IgD-negative memory B cell (primary cell): ENCODE data around the gene ARHGEF17. TPM values are rescaled to one million over a fixed set of nuclear protein-coding genes. Genes with fewer than 3 reads are reported as not detected.
"Not testable (repeated sequence)": the region's sequence is repeated elsewhere in the genome, so short reads cannot be mapped to it uniquely, and the experiment has no call there.

ENCODE experiments used
- H3K27ac Mint-ChIP-seq, 3 donors: one replicate each; pipeline ENCODE4 v1.8.0; 2020 to 2022; ENCODE audit warnings: mild to moderate bottlenecking in 3 of 3, mixed read lengths in 3 of 3, moderate library complexity in 1 of 3
- H3K27me3 Mint-ChIP-seq: one replicate; pipeline ENCODE4 v1.8.0; 2021; ENCODE audit warnings: mixed read lengths
- H3K36me3 Mint-ChIP-seq: one replicate; pipeline ENCODE4 v1.8.0; 2020; ENCODE audit warnings: mild to moderate bottlenecking, mixed read lengths
- H3K4me1 Mint-ChIP-seq, 3 donors: one replicate each; pipeline ENCODE4 v1.8.0; 2020 to 2022; ENCODE audit warnings: mixed read lengths in 3 of 3, mild to moderate bottlenecking in 1 of 3
- H3K4me3 Mint-ChIP-seq, 4 donors: one replicate each; pipeline ENCODE4 v1.8.0; 2020 to 2022; ENCODE audit warnings: mild to moderate bottlenecking in 4 of 4, mixed read lengths in 4 of 4, moderate library complexity in 3 of 4
- H3K9me3 Mint-ChIP-seq, 3 donors: one replicate each; pipeline ENCODE4 v1.8.0; 2020 to 2021; ENCODE audit warnings: mixed read lengths in 3 of 3, mild to moderate bottlenecking in 1 of 3
- polyA plus RNA-seq: library from polyadenylated mRNA; unstranded; fragments of 300-500 nt; fragmentation: Illumina TruSeq; gene quantifications from one replicate; pipeline ENCODE4 v1.2.3, GENCODE V29; 2021

Gene ARHGEF17
- polyA plus RNA-seq, 1 donor from 2014 or later: not detected

DNA sequence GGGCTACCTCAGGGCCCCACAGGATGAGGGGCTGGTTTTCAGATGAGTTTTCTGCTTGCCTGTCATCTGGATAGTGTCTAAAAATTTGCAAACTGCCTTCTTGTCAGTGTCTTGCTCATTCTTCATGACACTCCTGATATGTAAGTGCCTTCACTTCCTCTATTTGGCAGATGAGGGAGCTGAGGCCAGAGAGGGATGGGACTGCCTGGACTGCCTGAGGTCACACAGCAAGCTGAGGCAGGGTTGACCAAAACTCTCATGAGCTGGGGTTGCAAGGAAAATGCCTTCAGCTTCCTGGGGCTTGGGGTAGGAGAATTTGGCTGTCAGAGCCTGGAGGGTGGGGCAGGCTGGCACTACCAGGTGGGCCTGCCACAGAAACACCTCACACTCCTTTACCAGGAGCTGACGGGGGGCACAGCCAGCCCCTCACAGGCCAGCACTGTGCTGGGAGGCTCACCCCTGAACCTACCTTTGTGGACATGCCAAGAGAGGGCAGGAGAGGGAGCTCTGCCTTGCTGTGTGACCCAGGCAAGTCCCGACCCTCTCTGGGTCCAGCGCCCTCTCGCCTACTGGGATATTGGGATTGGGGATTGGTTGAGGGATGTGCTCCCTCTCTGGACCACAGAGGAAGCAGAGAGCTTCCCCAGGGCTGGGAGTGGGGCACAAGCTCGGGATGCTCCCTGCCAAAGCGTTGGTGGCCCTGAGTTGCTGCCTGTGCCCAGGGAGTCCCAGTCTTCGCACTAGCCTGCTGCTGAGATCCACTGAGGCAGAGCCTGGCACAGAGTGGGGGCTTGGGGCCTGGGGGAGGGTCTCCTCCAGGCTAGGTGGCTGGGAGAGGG is 37.8 kb upstream of the ARHGEF17 start:
- H3K27ac Mint-ChIP-seq: no peak overlapping the region
- H3K27me3 Mint-ChIP-seq: peaks cover 12% of the 10 kb centered on the region
- peaks cover 3% of the 10 kb centered on the region for H3K36me3 Mint-ChIP-seq
- peaks cover 5 to 10% (median 6%) of the 10 kb centered on the region in 3 donors for H3K4me1 Mint-ChIP-seq
- no peak overlapping the region for H3K4me3 Mint-ChIP-seq
- no peaks in the 10 kb centered on the region for H3K9me3 Mint-ChIP-seq

DNA sequence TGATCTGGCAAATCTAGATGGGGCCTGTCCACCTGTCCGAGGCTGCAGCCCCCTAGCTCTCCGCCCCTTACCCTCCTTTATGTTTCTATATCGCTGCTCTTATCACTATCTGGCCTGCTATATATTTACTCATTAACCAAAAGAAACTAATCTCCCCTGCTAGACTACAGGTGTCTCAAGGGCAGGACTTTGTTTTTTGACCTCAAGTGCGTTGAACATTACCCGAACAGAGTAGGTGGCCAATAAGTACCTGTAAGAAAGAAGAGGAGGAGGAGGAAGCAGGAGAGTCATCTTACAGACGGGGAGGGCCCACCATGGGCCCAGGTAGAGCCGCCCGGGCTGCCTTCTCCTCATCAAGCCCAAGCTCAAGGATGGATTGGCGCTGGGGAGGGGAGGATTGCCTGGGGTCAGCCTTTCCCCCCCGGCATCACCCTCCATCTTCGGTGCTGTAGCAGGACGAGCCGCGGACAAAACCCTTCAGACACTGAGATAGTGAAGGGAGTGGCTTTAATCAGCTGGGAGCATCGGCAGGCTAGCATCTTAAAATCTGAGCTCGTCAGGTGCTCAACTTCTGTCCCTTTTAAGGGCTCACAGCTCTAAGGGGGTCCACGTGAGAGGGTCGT is 37.1 kb upstream of the ARHGEF17 start:
- Mint-ChIP-seq H3K27ac (peak overlapping the region in 1 of 3 donors; percentile 91), H3K9me3 (no peaks in the 10 kb centered on the region), H3K27me3 (peaks cover 10% of the 10 kb centered on the region), H3K4me3 (no peak overlapping the region), H3K36me3 (peaks cover 3% of the 10 kb centered on the region), H3K4me1 (peaks cover 5 to 10% (median 6%) of the 10 kb centered on the region in 3 donors)

DNA sequence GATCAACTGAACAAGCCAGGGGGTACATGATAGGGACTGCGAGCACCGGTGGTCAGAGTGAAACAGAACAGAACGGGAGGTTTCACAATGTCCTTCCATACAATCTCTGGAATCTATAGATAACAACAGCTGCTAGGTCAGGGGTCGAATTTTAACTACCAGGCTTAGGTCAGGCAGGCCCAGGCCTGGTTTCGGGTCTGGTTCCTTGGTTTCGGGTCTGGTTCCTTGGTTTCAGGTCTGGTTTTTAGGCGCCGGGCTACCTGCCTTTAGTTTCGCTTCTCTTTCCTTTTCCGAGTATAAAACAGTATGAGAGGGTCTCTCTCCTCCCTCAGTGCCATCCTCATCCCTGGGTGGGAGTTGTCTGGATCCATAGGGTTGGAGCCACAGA is 36.6 kb upstream of the ARHGEF17 start:
- not testable (repeated sequence) for H3K27me3 Mint-ChIP-seq, H3K36me3 Mint-ChIP-seq, H3K9me3 Mint-ChIP-seq
- H3K4me1 Mint-ChIP-seq: peaks cover 5 to 10% (median 6%) of the 10 kb centered on the region in 3 donors
- peak overlapping the region in 2 of 4 donors; percentile 73 to 82 for H3K4me3 Mint-ChIP-seq
- H3K27ac Mint-ChIP-seq: peak overlapping the region in 1 of 3 donors; percentile 91

DNA sequence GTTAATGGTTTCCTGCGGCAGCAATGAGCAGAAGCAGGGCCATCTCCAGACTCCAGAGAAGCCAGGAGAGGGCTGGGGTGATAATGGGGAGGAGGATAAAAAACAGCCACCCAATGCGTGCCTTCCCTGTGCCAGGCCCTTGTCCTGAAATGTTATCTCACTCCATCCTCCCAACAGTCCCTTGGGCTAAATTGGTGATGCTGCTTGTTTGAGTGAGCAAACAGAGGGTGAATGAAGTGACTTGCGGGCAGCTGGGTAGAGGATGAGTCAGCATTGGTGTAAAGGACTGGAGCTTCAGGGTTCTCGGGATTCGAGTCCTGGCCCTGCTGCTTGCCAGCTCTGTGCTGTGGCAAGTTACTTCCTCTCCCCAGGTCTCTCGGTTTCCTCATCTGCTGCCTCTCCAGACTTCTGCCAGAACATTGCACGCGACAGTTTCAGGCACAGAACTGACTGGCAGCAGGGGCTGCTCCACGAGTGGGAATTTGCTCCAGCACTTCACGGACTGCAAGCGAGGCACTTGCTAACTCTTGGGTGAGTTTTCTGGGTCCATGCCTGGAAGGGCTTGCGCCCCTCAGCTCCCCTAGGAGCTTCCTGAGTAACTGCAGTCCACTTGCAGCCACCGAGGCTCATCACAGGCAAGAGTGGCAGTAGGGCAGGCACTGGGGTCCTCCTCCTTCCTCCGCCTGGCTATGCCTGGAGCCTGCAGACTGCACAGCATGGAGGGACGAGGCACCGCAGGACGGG is 36.0 kb upstream of the ARHGEF17 start, which contains the start of gene P2RY6:
Gene P2RY6, plus strand, starts transcription at position 403 of the 744 bp plus-strand sequence. CDS start 24,181 bp downstream, outside the sequence.
- Mint-ChIP-seq H3K4me1 (peaks cover 5 to 10% (median 6%) of the 10 kb centered on the region in 3 donors), H3K27ac (peak within 1 kb of the TSS in 1 of 3 donors; percentile 91), H3K4me3 (peak within 1 kb of the TSS in 2 of 4 donors; percentile 73 to 82), H3K27me3 (peaks cover 5% of the 10 kb centered on the region), H3K36me3 (peaks cover 3% of the 10 kb centered on the region), H3K9me3 (no peaks in the 10 kb centered on the region)

DNA sequence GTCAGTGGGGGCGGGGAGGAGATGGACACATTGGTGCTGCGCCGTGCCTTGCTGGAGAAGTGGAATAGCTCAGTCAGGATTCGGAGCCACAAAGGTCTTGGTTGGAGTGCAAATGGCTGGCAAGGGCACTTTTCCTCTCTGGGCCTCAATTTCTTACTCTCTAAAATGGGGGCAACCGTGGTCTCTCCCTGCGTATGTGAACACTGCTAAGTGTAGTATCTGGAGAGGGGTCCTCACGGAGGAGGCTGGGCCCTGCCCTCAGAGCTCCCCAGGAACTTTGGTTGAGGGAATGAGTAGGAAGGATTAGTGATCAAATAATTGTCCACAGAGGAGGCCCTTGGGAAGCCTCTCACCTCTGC is 35.4 kb upstream of the ARHGEF17 start:
- Mint-ChIP-seq H3K4me1 (peaks cover 5 to 10% (median 6%) of the 10 kb centered on the region in 3 donors), H3K27me3 (no peaks in the 10 kb centered on the region), H3K4me3 (no peak overlapping the region), H3K36me3 (peaks cover 3% of the 10 kb centered on the region), H3K9me3 (no peaks in the 10 kb centered on the region), H3K27ac (no peak overlapping the region)

DNA sequence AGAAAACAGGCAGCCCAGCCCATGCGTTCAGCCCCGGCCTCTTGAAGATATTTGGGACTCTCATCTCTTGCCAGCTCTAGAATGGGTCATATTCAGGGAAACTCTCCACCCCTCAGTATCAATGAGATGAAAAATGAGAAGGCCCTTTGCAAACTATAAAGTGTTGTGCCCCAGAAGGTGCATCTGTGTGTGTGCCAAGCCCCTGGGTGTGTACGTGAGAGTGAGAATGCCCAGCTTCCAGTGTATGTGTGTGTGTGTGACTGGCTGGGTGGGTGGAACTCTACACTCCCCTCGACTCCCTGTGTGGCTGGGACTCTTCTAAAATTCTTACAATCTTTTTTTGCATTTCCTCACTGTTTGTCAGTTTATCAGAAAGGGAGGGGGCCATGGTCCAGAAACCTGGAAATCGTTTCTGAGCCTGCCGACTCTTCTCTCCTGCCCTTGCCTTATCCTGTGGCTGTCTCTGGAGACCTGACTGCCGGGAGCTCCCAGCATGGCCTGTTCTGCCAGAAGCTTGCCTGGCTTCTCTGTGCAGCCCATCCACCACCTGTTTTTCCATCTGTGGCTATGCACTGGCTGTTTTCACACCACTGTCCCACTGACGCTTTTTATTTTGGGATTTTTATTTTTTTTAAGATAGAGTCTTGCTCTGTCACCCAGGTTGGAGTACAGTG is 34.7 kb upstream of the ARHGEF17 start:
- Mint-ChIP-seq H3K4me3 (no peak overlapping the region), H3K27ac (peak overlapping the region in 1 of 3 donors; percentile 11), H3K27me3 (no peaks in the 10 kb centered on the region), H3K9me3 (no peaks in the 10 kb centered on the region), H3K4me1 (peaks cover 5 to 10% (median 6%) of the 10 kb centered on the region in 3 donors), H3K36me3 (peaks cover 3% of the 10 kb centered on the region)

DNA sequence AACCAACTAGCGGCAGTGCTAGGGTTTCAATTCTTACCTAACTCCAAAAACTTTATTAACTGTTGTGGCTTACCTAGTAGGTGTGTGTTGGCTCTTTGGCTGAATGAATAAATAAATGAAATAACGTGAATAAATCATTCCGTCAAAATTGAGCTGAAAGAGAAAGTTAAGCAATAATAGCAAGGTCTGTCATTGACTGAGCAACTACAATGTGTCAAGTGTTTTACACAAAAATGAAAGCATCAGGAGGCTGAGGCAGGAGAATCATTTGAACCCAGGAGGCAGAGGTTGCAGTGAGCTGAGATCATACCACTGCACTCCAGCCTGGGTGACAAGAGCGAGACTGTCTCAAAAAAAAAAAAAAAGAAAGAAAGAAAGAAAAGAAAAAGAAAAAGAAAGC is 33.9 kb upstream of the ARHGEF17 start:
- Mint-ChIP-seq H3K27ac (peak overlapping the region in 2 of 3 donors; percentile 11 to 19), H3K4me1 (peaks cover 5 to 10% (median 6%) of the 10 kb centered on the region in 3 donors)
- not testable (repeated sequence) for H3K36me3 Mint-ChIP-seq, H3K4me3 Mint-ChIP-seq, H3K27me3 Mint-ChIP-seq, H3K9me3 Mint-ChIP-seq

DNA sequence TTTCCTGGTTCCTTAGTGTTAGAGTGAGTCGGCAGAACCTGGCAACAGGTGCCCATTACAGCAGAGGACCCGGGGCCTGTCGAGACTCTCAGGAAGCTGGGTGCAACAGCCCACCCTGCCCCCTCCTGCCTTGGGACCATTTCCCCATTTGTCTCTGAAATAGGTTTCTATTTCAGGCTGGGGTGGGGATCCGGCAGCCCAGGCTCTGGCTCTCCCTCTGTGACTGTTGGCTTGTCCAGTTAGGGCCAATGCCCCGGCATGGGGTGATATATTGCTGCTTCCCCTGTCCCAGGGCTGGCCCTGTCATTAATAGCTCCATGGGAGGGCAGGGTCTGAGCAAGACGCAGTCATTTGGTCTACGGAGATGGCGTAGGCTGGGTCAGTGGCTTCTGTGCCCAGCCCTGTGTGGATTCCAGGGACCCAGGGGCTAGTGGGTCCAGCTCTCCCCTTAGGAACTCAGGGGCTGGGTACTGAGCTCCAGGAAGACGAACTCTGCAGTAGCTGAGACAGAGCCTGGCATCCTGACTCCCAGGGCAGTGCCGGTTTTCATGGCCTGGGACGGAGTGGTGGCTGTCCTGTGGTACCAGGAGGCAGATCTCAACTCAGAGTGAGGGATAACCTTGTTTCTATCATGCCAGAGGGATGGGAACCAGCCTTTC is 33.2 kb upstream of the ARHGEF17 start:
- Mint-ChIP-seq H3K4me1 (peaks cover 5 to 10% (median 6%) of the 10 kb centered on the region in 3 donors), H3K27ac (no peak overlapping the region), H3K4me3 (no peak overlapping the region), H3K27me3 (no peaks in the 10 kb centered on the region), H3K36me3 (peaks cover under 1% of the 10 kb centered on the region), H3K9me3 (no peaks in the 10 kb centered on the region)

DNA sequence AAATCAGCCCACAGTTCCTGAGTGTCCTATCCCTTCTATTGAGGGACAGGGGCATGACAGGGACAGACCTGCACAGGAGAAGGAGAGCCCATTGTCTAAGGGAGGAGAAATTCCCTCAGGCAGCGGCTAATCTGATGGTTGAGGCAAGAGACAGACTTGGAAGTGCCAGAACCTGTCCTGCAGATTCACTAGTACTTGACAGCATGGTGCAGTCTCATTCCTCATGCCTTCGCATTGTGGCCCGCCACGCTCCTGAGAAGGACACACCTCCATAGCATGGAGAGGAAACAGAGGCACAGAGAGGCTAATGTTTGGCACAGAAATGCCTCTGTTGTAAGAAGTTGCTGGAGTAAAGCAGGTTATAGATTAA is 32.7 kb upstream of the ARHGEF17 start:
- H3K4me1 Mint-ChIP-seq: peaks cover 5 to 9% (median 6%) of the 10 kb centered on the region in 3 donors
- H3K4me3 Mint-ChIP-seq: no peak overlapping the region
- H3K9me3 Mint-ChIP-seq: no peaks in the 10 kb centered on the region
- H3K27me3 Mint-ChIP-seq: no peaks in the 10 kb centered on the region
- H3K27ac Mint-ChIP-seq: no peak overlapping the region
- no peaks in the 10 kb centered on the region for H3K36me3 Mint-ChIP-seq

DNA sequence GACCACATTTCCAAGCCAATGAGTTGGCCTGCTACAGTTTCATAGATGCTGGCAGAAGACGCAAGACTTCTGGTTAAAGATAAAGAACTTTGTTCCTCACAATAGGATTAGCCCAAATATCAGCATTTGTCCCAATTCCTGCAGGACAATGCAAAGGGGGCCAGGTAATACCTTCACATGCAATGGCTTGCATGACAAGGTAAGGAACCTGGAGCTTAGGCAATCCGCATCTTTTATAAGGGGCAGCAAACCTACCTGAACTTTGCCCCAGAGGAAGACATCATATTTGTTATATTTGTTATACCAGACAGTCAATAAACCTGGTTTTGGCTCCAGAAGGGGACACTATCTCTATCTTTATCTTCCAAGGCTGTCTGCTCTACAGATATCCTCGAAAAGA is 30.6 kb upstream of the ARHGEF17 start:
- no peaks in the 10 kb centered on the region for H3K9me3 Mint-ChIP-seq
- no peaks in the 10 kb centered on the region for H3K36me3 Mint-ChIP-seq
- H3K4me3 Mint-ChIP-seq: no peak overlapping the region
- peaks cover 0 to 2% (median 0%) of the 10 kb centered on the region in 3 donors for H3K4me1 Mint-ChIP-seq
- H3K27me3 Mint-ChIP-seq: no peaks in the 10 kb centered on the region
- no peak overlapping the region for H3K27ac Mint-ChIP-seq

DNA sequence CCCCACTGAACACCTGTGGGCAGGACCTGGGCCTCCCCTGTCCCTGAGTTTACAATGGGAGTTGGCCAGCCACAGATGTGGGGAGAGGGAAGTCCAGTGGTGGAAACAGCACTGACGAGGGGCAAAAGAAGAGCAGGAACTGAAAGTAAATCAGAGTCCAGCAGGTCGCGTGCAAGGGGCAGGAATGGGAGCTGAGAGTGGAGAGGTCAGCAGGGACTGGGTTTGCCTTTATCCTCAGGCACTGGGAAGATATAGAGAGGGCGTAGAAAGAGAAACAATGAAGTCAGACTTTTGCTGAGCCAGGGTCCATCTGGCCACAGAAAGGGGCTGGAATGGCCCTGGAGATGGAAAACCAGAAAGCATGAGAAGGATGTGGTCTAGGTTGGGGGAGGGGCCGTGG is 27.4 kb upstream of the ARHGEF17 start:
- Mint-ChIP-seq H3K36me3 (no peaks in the 10 kb centered on the region), H3K9me3 (no peaks in the 10 kb centered on the region), H3K4me1 (peaks cover 0 to 2% (median 0%) of the 10 kb centered on the region in 3 donors), H3K27me3 (no peaks in the 10 kb centered on the region), H3K4me3 (no peak overlapping the region), H3K27ac (no peak overlapping the region)

DNA sequence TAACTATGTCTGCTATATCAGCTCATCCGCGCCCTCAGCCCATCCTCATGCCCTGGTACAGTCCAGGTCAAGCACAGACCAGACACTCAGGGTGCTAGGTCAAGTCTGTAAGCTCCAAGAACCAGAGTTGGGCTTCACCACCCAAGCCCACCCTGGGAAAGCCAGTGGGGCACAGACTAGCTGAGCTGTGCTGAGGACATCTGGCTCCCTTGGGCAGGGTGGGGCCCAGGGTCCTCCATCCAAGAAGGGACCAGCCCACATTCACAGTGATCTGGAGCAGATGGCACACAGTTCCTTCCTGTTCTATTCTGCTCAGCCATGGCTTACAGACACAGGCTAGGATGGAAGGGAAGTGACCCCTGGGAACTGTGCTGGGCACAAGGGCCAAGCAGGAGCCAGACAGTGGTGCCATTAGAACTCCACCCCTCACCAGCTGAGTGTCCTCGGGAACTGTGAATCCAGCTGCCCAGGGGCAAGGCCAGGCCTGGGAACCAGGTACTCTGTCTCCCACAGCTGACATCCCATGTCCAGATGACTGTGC is 26.8 kb upstream of the ARHGEF17 start:
- no peaks in the 10 kb centered on the region for H3K27me3 Mint-ChIP-seq
- no peaks in the 10 kb centered on the region for H3K9me3 Mint-ChIP-seq
- H3K4me3 Mint-ChIP-seq: no peak overlapping the region
- peaks cover 0 to 2% (median 0%) of the 10 kb centered on the region in 3 donors for H3K4me1 Mint-ChIP-seq
- no peaks in the 10 kb centered on the region for H3K36me3 Mint-ChIP-seq
- no peak overlapping the region for H3K27ac Mint-ChIP-seq

DNA sequence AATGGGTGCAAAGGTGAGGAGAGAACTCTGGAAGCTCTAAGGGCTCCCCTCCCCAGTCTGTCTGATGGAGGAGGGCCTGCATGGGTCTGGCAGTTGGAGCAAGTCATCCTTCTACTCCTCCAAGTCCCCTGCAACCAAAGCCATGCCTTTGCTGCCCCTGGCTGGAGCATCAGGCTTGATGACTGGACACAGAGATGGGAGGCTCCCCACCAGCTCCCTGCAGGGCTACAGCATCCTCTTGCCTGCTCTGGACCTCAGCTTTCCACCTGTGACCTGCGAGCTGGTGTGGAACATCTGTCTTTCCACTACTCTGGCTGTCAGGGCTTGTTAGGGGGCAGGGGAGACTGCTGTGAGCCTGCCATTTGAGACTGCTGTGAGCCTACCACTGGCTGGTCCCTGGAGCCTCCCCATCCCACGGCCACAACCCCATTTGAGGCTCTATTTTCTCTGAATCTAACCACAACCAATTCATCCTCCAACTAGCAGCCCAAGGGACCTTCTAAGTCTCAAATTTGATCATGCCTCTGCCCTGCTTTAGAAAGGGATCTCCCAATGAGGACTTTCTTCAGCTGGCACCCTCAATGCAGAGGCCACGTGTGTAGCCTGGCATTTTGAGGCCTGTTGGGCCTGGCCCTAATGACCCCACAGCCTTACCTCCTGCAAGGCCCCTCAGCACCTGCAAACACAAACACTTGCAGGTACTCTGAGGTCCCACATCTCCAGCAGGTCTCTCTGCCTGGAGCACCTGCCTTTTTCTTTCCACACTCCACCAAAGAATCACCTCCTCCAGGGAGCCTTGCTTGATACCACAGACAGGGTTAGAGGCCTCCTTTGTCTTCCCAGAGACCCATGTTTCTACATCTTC is 26.0 kb upstream of the ARHGEF17 start:
- Mint-ChIP-seq H3K36me3 (no peaks in the 10 kb centered on the region), H3K27me3 (no peaks in the 10 kb centered on the region), H3K4me1 (peaks cover 0 to 2% (median 0%) of the 10 kb centered on the region in 3 donors), H3K4me3 (peak overlapping the region in 1 of 4 donors; percentile 48), H3K9me3 (no peaks in the 10 kb centered on the region), H3K27ac (no peak overlapping the region)
